GM12878 (cell line): Measurements from ENCODE around the gene RAD51B. TPM values are rescaled to one million over a fixed set of nuclear protein-coding genes. Genes with fewer than 3 reads are reported as not detected.

ENCODE experiments used
- ATAC-seq: fragments of 200-7000 bp; cut with Tn5 transposase; 3 replicates; pipeline ENCODE4 v1.9.1; 2020; ENCODE audit warnings: mild to moderate bottlenecking, moderate library complexity
- BruUV-seq: library from RNA; stranded (reverse); fragments of 400-500 nt; replicated peaks from 2 replicates; lab custom pipeline; 2021; lab: Mats Ljungman, UMichigan
- CTCF ChIA-PET: fragments of 300-600 bp; sonication (Branson Sonifier 250); formaldehyde crosslinking; extraction: SDS; loops from one replicate; lab custom pipeline; 2021; ENCODE audit warnings: inconsistent platforms; lab: Yijun Ruan, JAX
- POLR2A ChIA-PET: fragments of 350-600 bp; formaldehyde crosslinking; extraction: SDS; loops from one replicate; lab custom pipeline; 2021; ENCODE audit warnings: inconsistent platforms; lab: Charles Lee
- RAD21 ChIA-PET: fragments of 300-600 bp; sonication (Branson Sonifier 250); formaldehyde crosslinking; loops from one replicate; lab custom pipeline; 2023; ENCODE audit warnings: antibody characterized with exemption; ENCODE audit not compliant: unreplicated experiment; lab: Charles Lee
- SMC1A ChIA-PET: fragments of 300-600 bp; sonication (Branson Sonifier 250); formaldehyde crosslinking; loops from one replicate; lab custom pipeline; 2023; ENCODE audit not compliant: unreplicated experiment, uncharacterized antibody; lab: Charles Lee
- DNase-seq: peaks from one replicate; pipeline ENCODE4 v3.0.0-alpha.2; 2011; ENCODE audit warnings: low read depth, low spot score
- FAIRE-seq: peaks from 3 replicates; lab custom pipeline; 2011; peaks lifted over from hg19 to GRCh38; lab: Jason Lieb, UNC
- H2AFZ ChIP-seq: 2 replicates; pipeline ENCODE4 v1.6.0; 2011; ENCODE audit warnings: low read depth, low read length, control low read depth; ENCODE audit not compliant: control insufficient read depth
- H3K27ac ChIP-seq: 2 replicates; pipeline ENCODE4 v1.5.1; 2011; ENCODE audit warnings: control low read depth; ENCODE audit not compliant: control insufficient read depth, insufficient read depth
- H3K27me3 ChIP-seq, 2 experiments: replicated peaks in 1 of 2; 2 replicates each; pipeline versions ENCODE4 v1.6.0 to v1.6.1; 2011; ENCODE audit warnings: low read length in 1 of 2; ENCODE audit not compliant: control insufficient read depth in 2 of 2, insufficient read depth in 2 of 2
- H3K36me3 ChIP-seq, 2 experiments: 2 replicates each; pipeline ENCODE4 v1.5.1; 2011; ENCODE audit warnings: low read length in 1 of 2; ENCODE audit not compliant: control insufficient read depth in 2 of 2, insufficient read depth in 2 of 2
- H3K4me1 ChIP-seq: 2 replicates; pipeline ENCODE4 v1.6.1; 2011; ENCODE audit warnings: mild to moderate bottlenecking, low read length, moderate library complexity, mixed read lengths; ENCODE audit not compliant: control insufficient read depth, insufficient read depth
- H3K4me2 ChIP-seq: 2 replicates; pipeline ENCODE4 v1.6.0; 2011; ENCODE audit warnings: control low read depth; ENCODE audit not compliant: control insufficient read depth, insufficient read depth
- H3K4me3 ChIP-seq: fragments of 200-600 bp; sonication (generic); 2 replicates; pipeline ENCODE4 v1.5.1; 2016
- H3K79me2 ChIP-seq: 2 replicates; pipeline ENCODE4 v1.6.0; 2011; ENCODE audit warnings: low read length; ENCODE audit not compliant: control insufficient read depth, insufficient read depth
- H3K9ac ChIP-seq: 2 replicates; pipeline ENCODE4 v1.8.0; 2011; ENCODE audit warnings: low read length, control low read depth, mixed read lengths; ENCODE audit not compliant: control insufficient read depth, insufficient read depth
- H3K9me3 ChIP-seq: replicated peaks from 3 replicates; pipeline ENCODE4 v1.5.1; 2011; ENCODE audit warnings: mild to moderate bottlenecking, low read length; ENCODE audit not compliant: control insufficient read depth, insufficient read depth
- H4K20me1 ChIP-seq: 2 replicates; pipeline ENCODE4 v1.6.0; 2011; ENCODE audit not compliant: control insufficient read depth, insufficient read depth
- ASH2L ChIP-seq: fragments of 300-600, 200-600 bp; sonication (generic); IDR thresholded peaks from 2 replicates; pipeline ENCODE4 v1.6.1; 2017; ENCODE audit warnings: low read depth, mild to moderate bottlenecking, borderline replicate concordance
- ATF7 ChIP-seq: fragments of 450-650 bp; IDR thresholded peaks from 2 replicates; pipeline ENCODE4 v1.6.1; 2016; ENCODE audit warnings: low read depth, mild to moderate bottlenecking
- CEBPB ChIP-seq, 2 experiments: fragments of 150-350 bp in 1 of 2; IDR thresholded peaks; 2 replicates each; pipeline ENCODE4 v1.6.1; 2012 to 2014; ENCODE audit warnings: low read depth in 2 of 2, low read length in 2 of 2, borderline replicate concordance in 1 of 2, inconsistent platforms in 1 of 2
- DPF2 ChIP-seq: fragments of 450-650 bp; IDR thresholded peaks from 2 replicates; pipeline ENCODE4 v1.6.1; 2017; ENCODE audit warnings: mild to moderate bottlenecking
- EP300 ChIP-seq, 2 experiments: fragments of 150-350 bp in 1 of 2; IDR thresholded peaks; 2 replicates each; pipeline ENCODE4 v1.6.1; 2011 to 2012; ENCODE audit warnings: low read depth in 2 of 2, low read length in 2 of 2, borderline replicate concordance in 1 of 2, improper control_type of control experiment in 1 of 2, inconsistent platforms in 1 of 2; ENCODE audit not compliant: control insufficient read depth in 1 of 2
- EZH2 ChIP-seq: IDR thresholded peaks from 2 replicates; pipeline ENCODE4 v1.6.1; 2012; ENCODE audit warnings: low read depth, mild to moderate bottlenecking, control low read depth, inconsistent platforms, low read length, borderline replicate concordance; ENCODE audit not compliant: control insufficient read depth
- HSF1 ChIP-seq: fragments of 150-350 bp; IDR thresholded peaks from 2 replicates; pipeline ENCODE4 v1.6.1; 2014; ENCODE audit warnings: mild to moderate bottlenecking, low read depth, low read length
- NR2C1 ChIP-seq: fragments of 450-650 bp; IDR thresholded peaks from 2 replicates; pipeline ENCODE4 v1.6.1; 2017; ENCODE audit warnings: antibody characterized with exemption, mild to moderate bottlenecking, moderate library complexity
- NR2C2 ChIP-seq: IDR thresholded peaks from 2 replicates; pipeline ENCODE4 v1.6.1; 2011; ENCODE audit warnings: borderline replicate concordance, low read depth; ENCODE audit not compliant: control insufficient read depth, insufficient read length
- PAX8 ChIP-seq: fragments of 450-650 bp; IDR thresholded peaks from 2 replicates; pipeline ENCODE4 v1.6.1; 2017; ENCODE audit warnings: mild to moderate bottlenecking, moderate library complexity
- PRDM15 ChIP-seq: fragments of 450-650 bp; formaldehyde crosslinking; IDR thresholded peaks from 2 replicates; pipeline ENCODE4 v1.4.0; 2020; ENCODE audit warnings: mild to moderate bottlenecking, moderate library complexity
- RFX5 ChIP-seq: IDR thresholded peaks from 2 replicates; pipeline ENCODE4 v1.6.1; 2011; ENCODE audit warnings: low read depth, low read length, improper control_type of control experiment
- SMC3 ChIP-seq: IDR thresholded peaks from 2 replicates; pipeline ENCODE4 v1.6.1; 2011; ENCODE audit warnings: low read length, improper control_type of control experiment, borderline replicate concordance
- SRF ChIP-seq, 2 experiments: IDR thresholded peaks; 2 replicates each; pipeline ENCODE4 v1.6.1; 2011; ENCODE audit warnings: low read depth in 2 of 2, low read length in 2 of 2, mild to moderate bottlenecking in 1 of 2, moderate library complexity in 1 of 2
- TAF1 ChIP-seq: IDR thresholded peaks from 2 replicates; pipeline ENCODE4 v1.6.1; 2011; ENCODE audit warnings: mild to moderate bottlenecking, low read depth, low read length, borderline replicate concordance
- TCF3 ChIP-seq: IDR thresholded peaks from 2 replicates; pipeline ENCODE4 v1.6.1; 2012; ENCODE audit warnings: low read depth, mild to moderate bottlenecking, low read length, borderline replicate concordance; ENCODE audit not compliant: insufficient read depth
- ZNF384 ChIP-seq: IDR thresholded peaks from 2 replicates; pipeline ENCODE4 v1.6.1; 2012; ENCODE audit warnings: low read depth, mild to moderate bottlenecking, low read length, improper control_type of control experiment, borderline replicate concordance
- WGBS: methylation state at CpG from one replicate; pipeline ENCODE4 v1.1.6; 2016; ENCODE audit warnings: low lambda C conversion rate; ENCODE audit not compliant: insufficient replicate concordance, insufficient coverage; ENCODE audit errors: missing lambda C conversion rate; 5-methylcytosine and 5-hydroxymethylcytosine counted together
- in situ Hi-C: fragments of 300-500 bp; cut with MboI; formaldehyde crosslinking; loops from 9 replicates; pipeline ENCODE4 v1.14.3; 2018; ENCODE audit warnings: mixed read lengths
- intact Hi-C: fragments of 100-400 bp; cut with micrococcal nuclease; formaldehyde crosslinking; loops from one replicate; pipeline ENCODE4 v1.14.2; 2022; ENCODE audit not compliant: unreplicated experiment
- polyA plus RNA-seq, 11 experiments: library from polyadenylated mRNA; depleted of rRNA in 4 of 11; unstranded in 6 of 11; stranded (reverse) in 5 of 11; fragments of >200 nt; fragmentation: Nextera tagmentation in 4 of 11; fragmentation: Illumina TruSeq in 1 of 11; extraction: Ambion mirVana in 4 of 11; extraction: Trizol in 1 of 11; gene quantifications; 1 replicate in 1 of 11; 2 replicates in 10 of 11; pipeline versions ENCODE4 v1.2.1 to v1.2.3, GENCODE V29; 2011 to 2016; ENCODE audit warnings: inconsistent platforms in 2 of 11, missing spikeins in 2 of 11, low read depth in 1 of 11
- total RNA-seq, 4 experiments: library from RNA; depleted of rRNA in 3 of 4; stranded (reverse); fragments of >200 nt in 3 of 4; fragmentation: Illumina TruSeq in 1 of 4; extraction: Trizol in 1 of 4; gene quantifications; 2 replicates each; pipeline versions ENCODE4 v1.2.1 to v1.2.3, GENCODE V29; 2013 to 2021

Gene RAD51B
- total and polyA plus RNA-seq, 10 of the 15 experiments (the other 5 are each of a cell fraction or from before 2014, with no cell fraction given) = 9.8 to 26.8 (median 21.3) TPM

- no peak for TF ChIP-seq ASH2L
- no peak for TF ChIP-seq ATF7
- no peak for TF ChIP-seq SMC3
- TF ChIP-seq NR2C2 = no peak
- no peak for TF ChIP-seq RFX5
- no peak for TF ChIP-seq CEBPB (IDR thresholded peaks at IDR 0.05; ENCODE audit: borderline replicate concordance in 1 of 2, low read depth in 2 of 2, low read length in 2 of 2)
- TF ChIP-seq, all 136 proteins: peak for 0
Measured at GRCh38 chr14:68669603-68670358, 850.2 kb downstream of the RAD51B start (continued).

GRCh38 chr14:68670359-68670715 lies 850.8 kb downstream of the RAD51B start:
- POLR2A ChIA-PET = no interaction called here
- CTCF ChIA-PET = no interaction called here
- FAIRE-seq (no peak), DNase-seq (no peak), ATAC-seq (no peak)
- SMC1A ChIA-PET = interaction anchor here (0.8 kb wide), 1 partner anchor 13 kb away, joined by 4 read pairs; no protein-coding TSS in a partner anchor
- no peak overlapping the region for H3K27ac ChIP-seq
- no peak overlapping the region for H3K4me2 ChIP-seq
- RAD21 ChIA-PET = no interaction called here
- intact Hi-C loops (no loop called here), in situ Hi-C loops (no loop called here)
- H2AFZ ChIP-seq = no peak overlapping the region
- no peaks in the 10 kb centered on the region for H3K9me3 ChIP-seq
- H4K20me1 ChIP-seq = no peaks in the 10 kb centered on the region
- no peak overlapping the region for H3K9ac ChIP-seq
- peaks cover 12% of the 10 kb centered on the region for H3K4me1 ChIP-seq
- WGBS = 100% methylated on average over 1 of the region's 1 CpG
- no peak overlapping the region for H3K4me3 ChIP-seq
- H3K27me3 ChIP-seq = no peaks in the 10 kb centered on the region
- H3K36me3 ChIP-seq = no peaks in the 10 kb centered on the region
- H3K79me2 ChIP-seq = no peaks in the 10 kb centered on the region
- no TSS peak for BruUV-seq
- TF ChIP-seq TCF3 (no peak), HSF1 (no peak), PAX8 (no peak), DPF2 (no peak), EP300 (IDR thresholded peaks at IDR 0.05; ENCODE audit: borderline replicate concordance in 1 of 2, control insufficient read depth in 1 of 2, low read depth in 2 of 2, low read length in 2 of 2) (no peak), SRF (IDR thresholded peaks at IDR 0.05; ENCODE audit: low read depth in 2 of 2, low read length in 2 of 2) (no peak), TAF1 (no peak), EZH2 (no peak), NR2C1 (no peak), PRDM15 (CRISPR knock-in tag) (no peak), ZNF384 (no peak)
